CD8-positive, alpha-beta memory T cell (primary cell): ENCODE results near the gene CDH22. TPM values are rescaled to one million over a fixed set of nuclear protein-coding genes. Genes with fewer than 3 reads are reported as not detected.

ENCODE experiments used
- CTCF ChIA-PET: fragments of 350-600 bp; sonication (Branson Sonifier 250); formaldehyde crosslinking; loops from one replicate; lab custom pipeline; 2021; ENCODE audit warnings: antibody characterized with exemption; lab: Charles Lee
- POLR2A ChIA-PET: fragments of 350-600 bp; sonication (Branson Sonifier 250); formaldehyde crosslinking; loops from one replicate; lab custom pipeline; 2021; ENCODE audit warnings: antibody characterized with exemption; lab: Charles Lee
- DNase-seq, 5 donors: peaks; one replicate each; pipeline versions ENCODE4 v3.0.0 to v3.0.0-alpha.2; 2020 to 2022; ENCODE audit warnings: mixed read lengths in 1 of 5
- H3K27ac ChIP-seq: one replicate; pipeline ENCODE4 v1.7.0; 2013; ENCODE audit warnings: low read depth, mild to moderate bottlenecking, low read length, moderate library complexity
- H3K27me3 ChIP-seq: 2 replicates; pipeline ENCODE4 v1.7.0; 2013; ENCODE audit warnings: low read length, mild to moderate bottlenecking; ENCODE audit not compliant: insufficient read depth, poor library complexity, severe bottlenecking
- H3K36me3 ChIP-seq: 2 replicates; pipeline ENCODE4 v1.7.0; 2013; ENCODE audit warnings: mild to moderate bottlenecking, low read length, moderate library complexity; ENCODE audit not compliant: insufficient read depth
- H3K4me1 ChIP-seq: 2 replicates; pipeline ENCODE4 v1.7.0; 2013; ENCODE audit warnings: mild to moderate bottlenecking, low read length, moderate library complexity; ENCODE audit not compliant: insufficient read depth
- H3K4me3 ChIP-seq: 2 replicates; pipeline ENCODE4 v1.7.0; 2013; ENCODE audit warnings: mild to moderate bottlenecking, low read length
- H3K9me3 ChIP-seq: 2 replicates; pipeline ENCODE4 v1.7.0; 2013; ENCODE audit warnings: mild to moderate bottlenecking, low read length
- H3K27ac Mint-ChIP-seq, 8 donors: one replicate each; pipeline ENCODE4 v1.8.0; 2020 to 2021; ENCODE audit warnings: mixed read lengths in 8 of 8, mild to moderate bottlenecking in 6 of 8, inconsistent platforms in 3 of 8, moderate library complexity in 3 of 8
- H3K27me3 Mint-ChIP-seq, 2 donors: one replicate each; pipeline ENCODE4 v1.8.0; 2020 to 2021; ENCODE audit warnings: mixed read lengths in 2 of 2, mild to moderate bottlenecking in 1 of 2, moderate library complexity in 1 of 2
- H3K36me3 Mint-ChIP-seq, 3 donors: one replicate each; pipeline ENCODE4 v1.8.0; 2020 to 2021; ENCODE audit warnings: mixed read lengths in 3 of 3, inconsistent platforms in 1 of 3, mild to moderate bottlenecking in 1 of 3
- H3K4me1 Mint-ChIP-seq, 3 donors: one replicate each; pipeline ENCODE4 v1.8.0; 2020 to 2021; ENCODE audit warnings: mixed read lengths in 3 of 3, inconsistent platforms in 1 of 3, mild to moderate bottlenecking in 1 of 3
- H3K4me3 Mint-ChIP-seq, 7 donors: one replicate each; pipeline ENCODE4 v1.8.0; 2020 to 2021; ENCODE audit warnings: mixed read lengths in 7 of 7, mild to moderate bottlenecking in 6 of 7, moderate library complexity in 4 of 7, inconsistent platforms in 2 of 7
- H3K9me3 Mint-ChIP-seq, 5 donors: one replicate each; pipeline ENCODE4 v1.8.0; 2020 to 2022; ENCODE audit warnings: mixed read lengths in 5 of 5, mild to moderate bottlenecking in 3 of 5, moderate library complexity in 2 of 5, inconsistent platforms in 1 of 5
- polyA plus RNA-seq: library from polyadenylated mRNA; unstranded; fragments of 300-500 nt; fragmentation: Illumina TruSeq; gene quantifications from one replicate; pipeline ENCODE4 v1.2.3, GENCODE V29; 2021
- total RNA-seq, 2 experiments: library from RNA; stranded (reverse); gene quantifications; one replicate each; pipeline ENCODE4 v1.2.3, GENCODE V29; 2021

Gene CDH22
- total and polyA plus RNA-seq, 3 experiments from 2014 or later, result not detected

GRCh38 chr20:46209930-46210671, 98.2 kb downstream of the CDH22 start:
- Mint-ChIP-seq H3K27me3 (peaks cover 21 to 57% of the 10 kb centered on the region in 2 donors), H3K9me3 (no peaks in the 10 kb centered on the region)

GRCh38 chr20:46207793-46208192, 100.5 kb downstream of the CDH22 start:
- peaks cover 20% of the 10 kb centered on the region for H3K4me1 ChIP-seq
- no peak overlapping the region for H3K27ac ChIP-seq
- ChIA-PET POLR2A (no interaction called here), CTCF (no interaction called here)
- H3K9me3 ChIP-seq, result no peaks in the 10 kb centered on the region
- Mint-ChIP-seq H3K4me1 (peaks cover 26 to 30% (median 27%) of the 10 kb centered on the region in 3 donors), H3K27me3 (peaks cover 18 to 51% of the 10 kb centered on the region in 2 donors), H3K4me3 (no peak overlapping the region), H3K36me3 (no peaks in the 10 kb centered on the region), H3K9me3 (no peaks in the 10 kb centered on the region), H3K27ac (peak overlapping the region in 1 of 8 donors; percentile 25)
- no peaks in the 10 kb centered on the region for H3K27me3 ChIP-seq
- no peak for DNase-seq
- H3K36me3 ChIP-seq, result no peaks in the 10 kb centered on the region
- no peak overlapping the region for H3K4me3 ChIP-seq

More at GRCh38 chr20:46209930-46210671, 98.2 kb downstream of the CDH22 start:
- ChIA-PET POLR2A (no interaction called here), CTCF (no interaction called here)
- Mint-ChIP-seq H3K4me1 (peaks cover 13 to 16% (median 14%) of the 10 kb centered on the region in 3 donors), H3K27ac (no peak overlapping the region), H3K36me3 (no peaks in the 10 kb centered on the region), H3K4me3 (no peak overlapping the region)
- Histone ChIP-seq H3K9me3 (no peaks in the 10 kb centered on the region), H3K27me3 (peaks cover 8% of the 10 kb centered on the region), H3K36me3 (no peaks in the 10 kb centered on the region), H3K27ac (no peak overlapping the region), H3K4me3 (no peak overlapping the region), H3K4me1 (peaks cover 12% of the 10 kb centered on the region)
- DNase-seq, result no peak

- Mint-ChIP-seq H3K27me3 (peaks cover 17 to 47% of the 10 kb centered on the region in 2 donors), H3K36me3 (no peaks in the 10 kb centered on the region), H3K4me1 (peaks cover 26 to 30% (median 27%) of the 10 kb centered on the region in 3 donors), H3K4me3 (no peak overlapping the region), H3K9me3 (no peaks in the 10 kb centered on the region), H3K27ac (no peak overlapping the region)
- ChIA-PET POLR2A (no interaction called here), CTCF (no interaction called here)
- no peak overlapping the region for H3K4me3 ChIP-seq
- no peak for DNase-seq
- peaks cover 20% of the 10 kb centered on the region for H3K4me1 ChIP-seq
- no peak overlapping the region for H3K27ac ChIP-seq
- no peaks in the 10 kb centered on the region for H3K9me3 ChIP-seq
- no peaks in the 10 kb centered on the region for H3K36me3 ChIP-seq
- no peaks in the 10 kb centered on the region for H3K27me3 ChIP-seq
Observed at GRCh38 chr20:46206992-46207549, 101.2 kb downstream of the CDH22 start.

- ChIA-PET POLR2A (no interaction called here), CTCF (no interaction called here)
- peaks cover 26 to 30% (median 27%) of the 10 kb centered on the region in 3 donors for H3K4me1 Mint-ChIP-seq
- H3K27me3 Mint-ChIP-seq, result peaks cover 18 to 47% of the 10 kb centered on the region in 2 donors
- H3K9me3 Mint-ChIP-seq, result no peaks in the 10 kb centered on the region
- no peak overlapping the region for H3K27ac Mint-ChIP-seq
- H3K36me3 ChIP-seq, result no peaks in the 10 kb centered on the region
- peak overlapping the region in 1 of 7 donors; percentile 59 for H3K4me3 Mint-ChIP-seq
- no peaks in the 10 kb centered on the region for H3K27me3 ChIP-seq
- H3K9me3 ChIP-seq, result no peaks in the 10 kb centered on the region
- peaks cover 20% of the 10 kb centered on the region for H3K4me1 ChIP-seq
- H3K27ac ChIP-seq, result no peak overlapping the region
- no peaks in the 10 kb centered on the region for H3K36me3 Mint-ChIP-seq
- no peak for DNase-seq
- H3K4me3 ChIP-seq, result no peak overlapping the region
Observed at GRCh38 chr20:46206025-46206424, 102.3 kb downstream of the CDH22 start.

- H3K4me3 Mint-ChIP-seq, result peak overlapping the region in 1 of 7 donors; percentile 59
- no peaks in the 10 kb centered on the region for H3K27me3 ChIP-seq
- no peaks in the 10 kb centered on the region for H3K36me3 Mint-ChIP-seq
- H3K9me3 Mint-ChIP-seq, result no peaks in the 10 kb centered on the region
- no peak overlapping the region for H3K4me3 ChIP-seq
- H3K4me1 ChIP-seq, result peaks cover 20% of the 10 kb centered on the region
- DNase-seq, result no peak
- H3K4me1 Mint-ChIP-seq, result peaks cover 26 to 30% (median 27%) of the 10 kb centered on the region in 3 donors
- H3K27ac Mint-ChIP-seq, result no peak overlapping the region
- ChIA-PET POLR2A (no interaction called here), CTCF (no interaction called here)
- H3K36me3 ChIP-seq, result no peaks in the 10 kb centered on the region
- peaks cover 20 to 44% of the 10 kb centered on the region in 2 donors for H3K27me3 Mint-ChIP-seq
- H3K27ac ChIP-seq, result no peak overlapping the region
- H3K9me3 ChIP-seq, result no peaks in the 10 kb centered on the region
Observed at GRCh38 chr20:46205349-46205748, 102.9 kb downstream of the CDH22 start.

GRCh38 chr20:46204594-46205186, 103.6 kb downstream of the CDH22 start:
- no peaks in the 10 kb centered on the region for H3K9me3 Mint-ChIP-seq
- CTCF ChIA-PET, result no interaction called here
- H3K27ac ChIP-seq, result no peak overlapping the region
- peak in 1 of 5 donors; percentile 15 for DNase-seq
- no peaks in the 10 kb centered on the region for H3K9me3 ChIP-seq
- H3K4me3 ChIP-seq, result no peak overlapping the region
- POLR2A ChIA-PET, result no interaction called here
- no peaks in the 10 kb centered on the region for H3K27me3 ChIP-seq
- H3K27me3 Mint-ChIP-seq, result peaks cover 22 to 45% of the 10 kb centered on the region in 2 donors
- H3K36me3 ChIP-seq, result no peaks in the 10 kb centered on the region
- peak overlapping the region in 1 of 7 donors; percentile 62 for H3K4me3 Mint-ChIP-seq
- H3K4me1 ChIP-seq, result peaks cover 20% of the 10 kb centered on the region
- H3K27ac Mint-ChIP-seq, result peak overlapping the region in 2 of 8 donors; percentile 62 to 67
- H3K36me3 Mint-ChIP-seq, result no peaks in the 10 kb centered on the region
- peaks cover 26 to 30% (median 27%) of the 10 kb centered on the region in 3 donors for H3K4me1 Mint-ChIP-seq

- Mint-ChIP-seq H3K27me3 (peaks cover 17 to 46% of the 10 kb centered on the region in 2 donors), H3K4me1 (peaks cover 26 to 35% (median 27%) of the 10 kb centered on the region in 3 donors), H3K9me3 (peaks cover 0 to 2% (median 0%) of the 10 kb centered on the region in 5 donors), H3K36me3 (no peaks in the 10 kb centered on the region), H3K4me3 (no peak overlapping the region), H3K27ac (peak overlapping the region in 1 of 8 donors; percentile 73)
- peaks cover 20% of the 10 kb centered on the region for H3K4me1 ChIP-seq
- POLR2A ChIA-PET, result no interaction called here
- H3K9me3 ChIP-seq, result no peaks in the 10 kb centered on the region
- no peaks in the 10 kb centered on the region for H3K36me3 ChIP-seq
- CTCF ChIA-PET, result no interaction called here
- H3K27ac ChIP-seq, result no peak overlapping the region
- peaks cover 3% of the 10 kb centered on the region for H3K27me3 ChIP-seq
- no peak for DNase-seq
- H3K4me3 ChIP-seq, result no peak overlapping the region
Observed at GRCh38 chr20:46203510-46203837, 104.8 kb downstream of the CDH22 start.
